ENCODE data around the gene STAG3. TPM values are rescaled to one million over a fixed set of nuclear protein-coding genes. Genes with fewer than 3 reads are reported as not detected.
"Not testable (repeated sequence)": the region's sequence is repeated elsewhere in the genome, so short reads cannot be mapped to it uniquely, and the experiment has no call there.

Gene STAG3
- total and polyA plus RNA-seq, 2 experiments from 2014 or later = 4.6 to 4.7 TPM

DNA sequence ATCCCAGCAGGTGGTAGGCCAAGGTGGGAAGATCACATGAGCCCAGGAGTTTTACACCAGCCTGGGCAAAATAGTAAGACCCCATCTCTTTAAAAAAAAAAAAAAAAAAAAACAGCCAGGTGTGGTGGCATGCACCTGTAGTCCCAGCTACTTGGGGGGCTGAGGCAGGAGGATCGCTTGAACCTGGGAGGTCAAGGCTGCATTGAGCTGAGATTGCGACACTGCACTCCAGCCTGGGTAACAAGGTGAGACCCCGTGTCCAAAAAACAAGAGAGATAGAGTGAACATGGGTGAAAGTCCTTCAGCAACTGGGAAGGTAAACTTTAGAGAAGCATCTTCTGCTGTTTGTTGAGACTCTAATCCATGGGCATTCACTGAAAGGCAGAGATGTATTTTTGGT lies 35.3 kb upstream of the STAG3 start:
- TF ChIP-seq NANOG (IDR thresholded peaks at IDR 0.05; ENCODE audit: borderline replicate concordance) (no peak), POLR2AphosphoS5 (IDR thresholded peaks at IDR 0.05; ENCODE audit: low read depth) (no peak), CREB1 (CRISPR knock-in tag; IDR thresholded peaks at IDR 0.05; ENCODE audit: low read depth) (no peak), STAT1 (IDR thresholded peaks at IDR 0.05; ENCODE audit: unreplicated experiment) (no peak), ZNF331 (CRISPR knock-in tag; IDR thresholded peaks at IDR 0.05; ENCODE audit: low read depth) (no peak), JUNB (IDR thresholded peaks at IDR 0.05; ENCODE audit: unreplicated experiment) (no peak), ZNF114 (CRISPR knock-in tag; IDR thresholded peaks at IDR 0.05) (no peak)
- TF ChIP-seq, protein P1, sequence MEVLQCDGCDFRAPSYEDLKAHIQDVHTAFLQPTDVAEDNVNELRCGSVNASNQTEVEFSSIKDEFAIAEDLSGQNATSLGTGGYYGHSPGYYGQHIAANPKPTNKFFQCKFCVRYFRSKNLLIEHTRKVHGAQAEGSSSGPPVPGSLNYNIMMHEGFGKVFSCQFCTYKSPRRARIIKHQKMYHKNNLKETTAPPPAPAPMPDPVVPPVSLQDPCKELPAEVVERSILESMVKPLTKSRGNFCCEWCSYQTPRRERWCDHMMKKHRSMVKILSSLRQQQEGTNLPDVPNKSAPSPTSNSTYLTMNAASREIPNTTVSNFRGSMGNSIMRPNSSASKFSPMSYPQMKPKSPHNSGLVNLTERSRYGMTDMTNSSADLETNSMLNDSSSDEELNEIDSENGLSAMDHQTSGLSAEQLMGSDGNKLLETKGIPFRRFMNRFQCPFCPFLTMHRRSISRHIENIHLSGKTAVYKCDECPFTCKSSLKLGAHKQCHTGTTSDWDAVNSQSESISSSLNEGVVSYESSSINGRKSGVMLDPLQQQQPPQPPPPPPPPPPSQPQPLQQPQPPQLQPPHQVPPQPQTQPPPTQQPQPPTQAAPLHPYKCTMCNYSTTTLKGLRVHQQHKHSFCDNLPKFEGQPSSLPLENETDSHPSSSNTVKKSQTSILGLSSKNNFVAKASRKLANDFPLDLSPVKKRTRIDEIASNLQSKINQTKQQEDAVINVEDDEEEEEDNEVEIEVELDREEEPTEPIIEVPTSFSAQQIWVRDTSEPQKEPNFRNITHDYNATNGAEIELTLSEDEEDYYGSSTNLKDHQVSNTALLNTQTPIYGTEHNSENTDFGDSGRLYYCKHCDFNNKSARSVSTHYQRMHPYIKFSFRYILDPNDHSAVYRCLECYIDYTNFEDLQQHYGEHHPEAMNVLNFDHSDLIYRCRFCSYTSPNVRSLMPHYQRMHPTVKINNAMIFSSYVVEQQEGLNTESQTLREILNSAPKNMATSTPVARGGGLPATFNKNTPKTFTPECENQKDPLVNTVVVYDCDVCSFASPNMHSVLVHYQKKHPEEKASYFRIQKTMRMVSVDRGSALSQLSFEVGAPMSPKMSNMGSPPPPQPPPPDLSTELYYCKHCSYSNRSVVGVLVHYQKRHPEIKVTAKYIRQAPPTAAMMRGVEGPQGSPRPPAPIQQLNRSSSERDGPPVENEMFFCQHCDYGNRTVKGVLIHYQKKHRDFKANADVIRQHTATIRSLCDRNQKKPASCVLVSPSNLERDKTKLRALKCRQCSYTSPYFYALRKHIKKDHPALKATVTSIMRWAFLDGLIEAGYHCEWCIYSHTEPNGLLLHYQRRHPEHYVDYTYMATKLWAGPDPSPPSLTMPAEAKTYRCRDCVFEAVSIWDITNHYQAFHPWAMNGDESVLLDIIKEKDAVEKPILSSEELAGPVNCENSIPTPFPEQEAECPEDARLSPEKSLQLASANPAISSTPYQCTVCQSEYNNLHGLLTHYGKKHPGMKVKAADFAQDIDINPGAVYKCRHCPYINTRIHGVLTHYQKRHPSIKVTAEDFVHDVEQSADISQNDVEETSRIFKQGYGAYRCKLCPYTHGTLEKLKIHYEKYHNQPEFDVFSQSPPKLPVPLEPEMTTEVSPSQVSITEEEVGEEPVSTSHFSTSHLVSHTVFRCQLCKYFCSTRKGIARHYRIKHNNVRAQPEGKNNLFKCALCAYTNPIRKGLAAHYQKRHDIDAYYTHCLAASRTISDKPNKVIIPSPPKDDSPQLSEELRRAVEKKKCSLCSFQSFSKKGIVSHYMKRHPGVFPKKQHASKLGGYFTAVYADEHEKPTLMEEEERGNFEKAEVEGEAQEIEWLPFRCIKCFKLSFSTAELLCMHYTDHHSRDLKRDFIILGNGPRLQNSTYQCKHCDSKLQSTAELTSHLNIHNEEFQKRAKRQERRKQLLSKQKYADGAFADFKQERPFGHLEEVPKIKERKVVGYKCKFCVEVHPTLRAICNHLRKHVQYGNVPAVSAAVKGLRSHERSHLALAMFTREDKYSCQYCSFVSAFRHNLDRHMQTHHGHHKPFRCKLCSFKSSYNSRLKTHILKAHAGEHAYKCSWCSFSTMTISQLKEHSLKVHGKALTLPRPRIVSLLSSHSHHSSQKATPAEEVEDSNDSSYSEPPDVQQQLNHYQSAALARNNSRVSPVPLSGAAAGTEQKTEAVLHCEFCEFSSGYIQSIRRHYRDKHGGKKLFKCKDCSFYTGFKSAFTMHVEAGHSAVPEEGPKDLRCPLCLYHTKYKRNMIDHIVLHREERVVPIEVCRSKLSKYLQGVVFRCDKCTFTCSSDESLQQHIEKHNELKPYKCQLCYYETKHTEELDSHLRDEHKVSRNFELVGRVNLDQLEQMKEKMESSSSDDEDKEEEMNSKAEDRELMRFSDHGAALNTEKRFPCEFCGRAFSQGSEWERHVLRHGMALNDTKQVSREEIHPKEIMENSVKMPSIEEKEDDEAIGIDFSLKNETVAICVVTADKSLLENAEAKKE (CRISPR knock-in tag; IDR thresholded peaks at IDR 0.05) = no peak
- TF ChIP-seq, protein P2, sequence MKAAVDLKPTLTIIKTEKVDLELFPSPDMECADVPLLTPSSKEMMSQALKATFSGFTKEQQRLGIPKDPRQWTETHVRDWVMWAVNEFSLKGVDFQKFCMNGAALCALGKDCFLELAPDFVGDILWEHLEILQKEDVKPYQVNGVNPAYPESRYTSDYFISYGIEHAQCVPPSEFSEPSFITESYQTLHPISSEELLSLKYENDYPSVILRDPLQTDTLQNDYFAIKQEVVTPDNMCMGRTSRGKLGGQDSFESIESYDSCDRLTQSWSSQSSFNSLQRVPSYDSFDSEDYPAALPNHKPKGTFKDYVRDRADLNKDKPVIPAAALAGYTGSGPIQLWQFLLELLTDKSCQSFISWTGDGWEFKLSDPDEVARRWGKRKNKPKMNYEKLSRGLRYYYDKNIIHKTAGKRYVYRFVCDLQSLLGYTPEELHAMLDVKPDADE (IDR thresholded peaks at IDR 0.05) = no peak
- TF ChIP-seq, protein P3, sequence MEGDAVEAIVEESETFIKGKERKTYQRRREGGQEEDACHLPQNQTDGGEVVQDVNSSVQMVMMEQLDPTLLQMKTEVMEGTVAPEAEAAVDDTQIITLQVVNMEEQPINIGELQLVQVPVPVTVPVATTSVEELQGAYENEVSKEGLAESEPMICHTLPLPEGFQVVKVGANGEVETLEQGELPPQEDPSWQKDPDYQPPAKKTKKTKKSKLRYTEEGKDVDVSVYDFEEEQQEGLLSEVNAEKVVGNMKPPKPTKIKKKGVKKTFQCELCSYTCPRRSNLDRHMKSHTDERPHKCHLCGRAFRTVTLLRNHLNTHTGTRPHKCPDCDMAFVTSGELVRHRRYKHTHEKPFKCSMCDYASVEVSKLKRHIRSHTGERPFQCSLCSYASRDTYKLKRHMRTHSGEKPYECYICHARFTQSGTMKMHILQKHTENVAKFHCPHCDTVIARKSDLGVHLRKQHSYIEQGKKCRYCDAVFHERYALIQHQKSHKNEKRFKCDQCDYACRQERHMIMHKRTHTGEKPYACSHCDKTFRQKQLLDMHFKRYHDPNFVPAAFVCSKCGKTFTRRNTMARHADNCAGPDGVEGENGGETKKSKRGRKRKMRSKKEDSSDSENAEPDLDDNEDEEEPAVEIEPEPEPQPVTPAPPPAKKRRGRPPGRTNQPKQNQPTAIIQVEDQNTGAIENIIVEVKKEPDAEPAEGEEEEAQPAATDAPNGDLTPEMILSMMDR (conservative IDR thresholded peaks at IDR 0.05; ENCODE audit: low read depth in 2 of 2) = no peak

DNA sequence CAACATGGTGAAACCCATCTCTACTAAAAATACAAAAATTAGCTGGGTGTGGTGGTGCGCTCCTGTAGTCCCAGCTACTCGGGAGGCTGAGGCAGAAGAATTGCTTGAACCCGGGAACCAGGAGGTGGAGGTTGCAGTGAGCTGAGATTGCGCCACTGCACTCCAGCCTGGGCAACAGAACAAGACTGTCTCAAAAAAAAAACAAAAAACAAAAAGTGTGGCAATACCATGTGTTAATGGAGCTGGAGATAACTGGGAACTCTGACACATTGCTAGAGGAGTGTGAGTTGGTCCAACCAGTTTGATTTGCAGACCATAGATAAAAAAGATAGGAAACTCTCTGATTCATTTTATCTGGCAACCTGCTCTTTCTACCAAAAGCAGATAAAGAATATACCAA lies 31.4 kb upstream of the STAG3 start:
- H2AFZ ChIP-seq; H3K4me3 ChIP-seq; H4K20me1 ChIP-seq (replicated peaks; ENCODE audit: insufficient read depth); ATAC-seq; H3F3A ChIP-seq (replicated peaks; ENCODE audit: low read depth); H3K4me3 Mint-ChIP-seq; H3K27ac ChIP-seq (ENCODE audit: low read depth); H3K27me3 ChIP-seq (ENCODE audit: insufficient read depth); H3K36me3 ChIP-seq (ENCODE audit: insufficient read depth); DNase-seq (ENCODE audit: low spot score); H3K36me3 Mint-ChIP-seq (ENCODE audit: low read depth); H3K27me3 Mint-ChIP-seq (ENCODE audit: insufficient read depth, low read depth, poor library complexity); H3K9me2 ChIP-seq (ENCODE audit: insufficient read depth); H3K9me3 Mint-ChIP-seq; H3K27ac Mint-ChIP-seq; H3K4me2 ChIP-seq: not testable (repeated sequence)
- peaks cover 19% of the 10 kb centered on the region for H3K4me1 Mint-ChIP-seq
- Histone ChIP-seq H3K4me1 (ENCODE audit: insufficient read depth) (peaks cover 15% of the 10 kb centered on the region), H3K79me2 (replicated peaks; ENCODE audit: insufficient read depth) (peaks cover 24% of the 10 kb centered on the region)

More for the DNA sequence above, 35.3 kb upstream of the STAG3 start:
- Mint-ChIP-seq H3K27me3 (ENCODE audit: insufficient read depth, low read depth, poor library complexity) (peaks cover 7% of the 10 kb centered on the region), H3K9me3 (peaks cover 4% of the 10 kb centered on the region; the same call in 1 of the 3 replicates), H3K27ac (no peak overlapping the region), H3K4me3 (no peak overlapping the region), H3K36me3 (ENCODE audit: low read depth) (no peaks in the 10 kb centered on the region; the same call in 2 of the 3 replicates), H3K4me1 (peaks cover 8% of the 10 kb centered on the region; the same call in 2 of the 3 replicates)
- Histone ChIP-seq H3K79me2 (replicated peaks; ENCODE audit: insufficient read depth) (no peaks in the 10 kb centered on the region), H3K4me3 (no peak overlapping the region), H2AFZ (no peak overlapping the region), H3K27ac (ENCODE audit: low read depth) (no peak overlapping the region), H3K9me2 (ENCODE audit: insufficient read depth) (no peaks in the 10 kb centered on the region), H3F3A (replicated peaks; ENCODE audit: low read depth) (0 out of 2 replicates have a peak, but pooled peaks cover under 1% of the 10 kb centered on the region), H3K4me2 (no peak overlapping the region), H4K20me1 (replicated peaks; ENCODE audit: insufficient read depth) (no peaks in the 10 kb centered on the region), H3K4me1 (ENCODE audit: insufficient read depth) (no peaks in the 10 kb centered on the region), H3K36me3 (ENCODE audit: insufficient read depth) (no peaks in the 10 kb centered on the region), H3K27me3 (ENCODE audit: insufficient read depth) (no peaks in the 10 kb centered on the region)
- ATAC-seq (no peak), DNase-seq (ENCODE audit: low spot score) (no peak)

Data from GM23338 (cell line).